ENCODE results near the gene GBE1. TPM values are rescaled to one million over a fixed set of nuclear protein-coding genes. Genes with fewer than 3 reads are reported as not detected.

The GBE1 gene
- polyA plus RNA-seq, 1 donor (not counting 4 experiments of a cell fraction or from before 2014, with no cell fraction given): 30.2 TPM

- Histone ChIP-seq H2AFZ (ENCODE audit: control insufficient read depth, low read length) (no peak overlapping the region), H3K4me1 (ENCODE audit: control insufficient read depth, extremely low read depth, insufficient read depth, low read length) (peaks cover 18% of the 10 kb centered on the region), H3K4me2 (ENCODE audit: control insufficient read depth, extremely low read depth, insufficient read depth, low read depth, low read length) (peak overlapping the region; percentile 62), H3K79me2 (ENCODE audit: control insufficient read depth, insufficient read depth, low read length) (no peaks in the 10 kb centered on the region), H4K20me1 (ENCODE audit: control insufficient read depth, extremely low read depth, insufficient read depth, low read length) (no peaks in the 10 kb centered on the region), H3K36me3 (ENCODE audit: control insufficient read depth in 2 of 2, extremely low read depth in 1 of 2, insufficient read depth in 2 of 2, low read length in 2 of 2) (no peaks in the 10 kb centered on the region), H3K9me1 (ENCODE audit: control insufficient read depth, extremely low read depth, insufficient read depth, low read length) (no peaks in the 10 kb centered on the region), H3K9ac (ENCODE audit: control insufficient read depth, extremely low read depth, insufficient read depth, low read length) (no peak overlapping the region), H3K9me3 (ENCODE audit: control insufficient read depth, low read depth, low read length) (no peaks in the 10 kb centered on the region), H3K4me3 (ENCODE audit: control insufficient read depth in 2 of 3, extremely low read depth in 1 of 3, insufficient read depth in 2 of 3, low read depth in 1 of 3, low read length in 3 of 3) (no peak overlapping the region), H3K27me3 (ENCODE audit: control insufficient read depth, extremely low read depth, insufficient read depth, low read length) (no peaks in the 10 kb centered on the region), H3K27ac (ENCODE audit: control insufficient read depth, insufficient read depth, low read length) (no peak overlapping the region)
- DNase-seq (ENCODE audit: low read depth, low spot score) (no peak), FAIRE-seq (no peak)
- dilution Hi-C loops (cut with MboI; ENCODE audit: extremely low pct_ligation_motif_present, low sequenced_read_pairs): no loop called here
- TF ChIP-seq EZH2 (IDR thresholded peaks at IDR 0.05; ENCODE audit: low read length): no peak
- TF ChIP-seq CTCF (optimal IDR thresholded peaks at IDR 0.05 in 1 of 3, IDR thresholded peaks at IDR 0.05 in 1 of 3, conservative IDR thresholded peaks at IDR 0.05 in 1 of 3; ENCODE audit: extremely low read depth in 1 of 3, insufficient read depth in 2 of 3, low read length in 3 of 3): no peak
Observed at GRCh38 chr3:81650187-81650586, 111.3 kb downstream of the GBE1 start.

- Histone ChIP-seq H3K27me3 (ENCODE audit: control insufficient read depth, extremely low read depth, insufficient read depth, low read length) (no peaks in the 10 kb centered on the region), H3K4me2 (ENCODE audit: control insufficient read depth, extremely low read depth, insufficient read depth, low read depth, low read length) (no peak overlapping the region), H3K27ac (ENCODE audit: control insufficient read depth, insufficient read depth, low read length) (no peak overlapping the region), H3K4me3 (ENCODE audit: control insufficient read depth in 2 of 3, extremely low read depth in 1 of 3, insufficient read depth in 2 of 3, low read depth in 1 of 3, low read length in 3 of 3) (no peak overlapping the region), H3K9me3 (ENCODE audit: control insufficient read depth, low read depth, low read length) (no peaks in the 10 kb centered on the region), H2AFZ (ENCODE audit: control insufficient read depth, low read length) (no peak overlapping the region), H4K20me1 (ENCODE audit: control insufficient read depth, extremely low read depth, insufficient read depth, low read length) (no peaks in the 10 kb centered on the region), H3K79me2 (ENCODE audit: control insufficient read depth, insufficient read depth, low read length) (no peaks in the 10 kb centered on the region), H3K36me3 (ENCODE audit: control insufficient read depth in 2 of 2, extremely low read depth in 1 of 2, insufficient read depth in 2 of 2, low read length in 2 of 2) (peaks cover 0 to 1% of the 10 kb centered on the region in 2 experiments), H3K4me1 (ENCODE audit: control insufficient read depth, extremely low read depth, insufficient read depth, low read length) (peaks cover 6% of the 10 kb centered on the region), H3K9me1 (ENCODE audit: control insufficient read depth, extremely low read depth, insufficient read depth, low read length) (no peaks in the 10 kb centered on the region), H3K9ac (ENCODE audit: control insufficient read depth, extremely low read depth, insufficient read depth, low read length) (no peak overlapping the region)
- DNase-seq (ENCODE audit: low read depth, low spot score) (no peak), FAIRE-seq (no peak)
- no peak for TF ChIP-seq EZH2 (IDR thresholded peaks at IDR 0.05; ENCODE audit: low read length)
- no peak for TF ChIP-seq CTCF (optimal IDR thresholded peaks at IDR 0.05 in 1 of 3, IDR thresholded peaks at IDR 0.05 in 1 of 3, conservative IDR thresholded peaks at IDR 0.05 in 1 of 3; ENCODE audit: extremely low read depth in 1 of 3, insufficient read depth in 2 of 3, low read length in 3 of 3)
- dilution Hi-C loops (cut with MboI; ENCODE audit: extremely low pct_ligation_motif_present, low sequenced_read_pairs): no loop called here
Observed at GRCh38 chr3:81645248-81645647, 116.2 kb downstream of the GBE1 start.

Data from keratinocyte (primary cell).